Hematopoietic multipotent progenitor cell treated with erythropoietin and hydrocortisone succinate and interleukin-3 and kit ligand, for 6 days (in vitro differentiated cells): ENCODE results near the gene NAP1L4.
A peak's percentile ranks its signal among the peaks of the same experiment; 100 is the strongest.

Experiments used
- DNase-seq: peaks from one replicate; pipeline ENCODE4 v3.0.0-alpha.2; 2015

The NAP1L4 gene, protein sequence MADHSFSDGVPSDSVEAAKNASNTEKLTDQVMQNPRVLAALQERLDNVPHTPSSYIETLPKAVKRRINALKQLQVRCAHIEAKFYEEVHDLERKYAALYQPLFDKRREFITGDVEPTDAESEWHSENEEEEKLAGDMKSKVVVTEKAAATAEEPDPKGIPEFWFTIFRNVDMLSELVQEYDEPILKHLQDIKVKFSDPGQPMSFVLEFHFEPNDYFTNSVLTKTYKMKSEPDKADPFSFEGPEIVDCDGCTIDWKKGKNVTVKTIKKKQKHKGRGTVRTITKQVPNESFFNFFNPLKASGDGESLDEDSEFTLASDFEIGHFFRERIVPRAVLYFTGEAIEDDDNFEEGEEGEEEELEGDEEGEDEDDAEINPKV

DNA sequence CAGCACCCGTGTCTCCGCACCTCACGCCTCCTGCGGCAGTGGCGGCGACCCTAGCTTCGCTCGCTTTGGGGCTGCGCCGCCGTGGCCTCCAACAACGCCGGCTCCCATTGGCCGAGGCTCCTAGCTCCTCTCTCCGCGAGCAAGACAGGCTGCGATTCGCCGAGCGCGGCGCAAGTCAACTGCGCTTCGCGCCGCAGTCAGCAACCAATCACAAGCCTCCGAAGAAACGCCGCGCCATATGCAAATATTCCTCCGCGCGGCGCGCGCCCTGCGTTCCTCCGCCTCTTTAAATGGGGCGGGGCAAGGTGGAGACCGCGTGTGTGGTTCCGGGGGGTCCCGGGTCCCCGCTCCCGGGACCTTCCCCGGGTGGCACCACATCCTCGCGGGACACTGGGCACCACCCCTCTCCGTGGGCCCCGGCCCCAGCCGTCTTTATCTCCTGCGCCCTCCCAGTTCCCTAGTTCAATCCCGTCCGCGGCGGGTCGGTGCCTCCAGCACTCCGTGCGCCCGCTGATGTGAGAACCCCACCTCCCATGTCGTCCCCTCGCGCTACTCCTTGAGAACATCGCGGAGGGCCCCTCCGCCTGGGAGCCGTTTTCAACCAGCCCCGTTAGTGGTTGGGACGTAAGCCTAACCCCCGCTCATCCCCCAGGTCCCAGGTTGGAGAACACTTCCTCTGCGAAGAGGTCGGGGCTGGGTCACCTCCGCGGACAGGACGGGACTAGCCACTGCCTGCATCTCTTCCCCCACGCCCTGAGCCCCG is at the start of gene NAP1L4:
NAP1L4 (minus strand) TSS at position 96 of the 763 bp plus-strand sequence. CDS start 13,109 bp downstream, outside the sequence.
- peak; percentile 99 for DNase-seq

GRCh38 chr11:3040881-3041280 is 48.8 kb upstream of the NAP1L4 start:
- no peak for DNase-seq

- DNase-seq: no peak
Measured at GRCh38 chr11:3037945-3038271, 45.8 kb upstream of the NAP1L4 start.

- DNase-seq: peak; percentile 89
Measured at GRCh38 chr11:3037040-3037944, 45.2 kb upstream of the NAP1L4 start.

DNA sequence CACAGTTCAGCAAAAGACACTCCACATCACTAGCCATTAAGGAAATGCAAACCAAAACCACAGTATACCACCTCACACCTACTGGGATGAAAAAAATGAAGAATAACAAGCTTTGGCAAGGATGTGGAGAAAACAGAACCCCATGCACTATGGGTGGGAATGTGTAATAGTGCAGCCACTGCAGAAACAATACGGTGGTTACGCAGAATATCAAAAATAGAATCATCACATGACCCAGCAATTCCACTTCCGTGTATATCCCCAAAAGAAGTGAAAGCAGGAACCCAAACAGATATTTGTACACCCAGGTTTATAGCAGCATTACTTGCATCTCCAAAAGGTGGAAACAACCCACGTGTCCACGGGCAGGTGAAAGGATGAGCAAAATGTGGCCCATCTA is 44.3 kb upstream of the NAP1L4 start:
- DNase-seq: no peak

- DNase-seq: no peak
Measured at GRCh38 chr11:3035333-3035732, 43.2 kb upstream of the NAP1L4 start.

DNA sequence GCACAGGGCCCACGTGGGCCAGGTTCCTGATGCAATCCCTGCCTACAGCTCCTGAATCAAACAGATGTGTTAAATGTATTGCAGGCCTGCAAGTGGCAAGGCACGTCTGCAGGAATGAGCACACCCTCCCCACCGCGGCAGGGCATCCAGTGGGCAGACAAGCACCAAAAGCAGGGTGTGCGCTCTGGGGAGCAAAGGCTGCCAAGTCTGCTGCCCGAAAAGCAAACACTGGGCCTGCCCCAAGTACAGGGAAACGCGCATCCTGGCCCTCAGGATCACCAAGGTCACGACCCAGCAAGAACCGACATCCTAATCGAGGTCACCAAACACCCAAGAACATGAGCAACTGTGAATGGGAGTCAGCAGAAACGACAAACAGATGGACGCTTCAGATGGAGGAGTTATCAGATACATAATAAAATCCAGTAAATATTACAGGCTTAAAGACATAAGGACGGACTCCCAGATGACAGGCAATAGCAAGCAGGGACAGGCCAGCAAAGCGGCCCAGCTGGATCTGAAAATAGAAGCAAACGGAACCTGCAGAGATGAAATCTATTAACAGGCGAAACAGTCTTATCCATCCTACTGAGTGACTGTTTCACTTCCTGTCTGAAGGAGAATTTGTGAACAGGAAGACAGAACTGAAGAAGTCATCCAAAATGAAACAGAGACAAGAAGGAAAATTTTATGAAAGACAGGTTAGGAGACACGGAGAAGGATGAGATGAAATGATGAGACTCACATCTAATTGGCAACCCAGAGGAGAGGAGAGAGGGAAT is 38.4 kb upstream of the NAP1L4 start:
- no peak for DNase-seq

- no peak for DNase-seq
Measured at GRCh38 chr11:3028813-3029212, 36.7 kb upstream of the NAP1L4 start.

GRCh38 chr11:3026803-3027202 is 34.7 kb upstream of the NAP1L4 start:
- DNase-seq: no peak

GRCh38 chr11:3022982-3023381 is 30.9 kb upstream of the NAP1L4 start:
- no peak for DNase-seq

GRCh38 chr11:3022300-3022967 is 30.3 kb upstream of the NAP1L4 start:
- DNase-seq: peak; percentile 15

DNA sequence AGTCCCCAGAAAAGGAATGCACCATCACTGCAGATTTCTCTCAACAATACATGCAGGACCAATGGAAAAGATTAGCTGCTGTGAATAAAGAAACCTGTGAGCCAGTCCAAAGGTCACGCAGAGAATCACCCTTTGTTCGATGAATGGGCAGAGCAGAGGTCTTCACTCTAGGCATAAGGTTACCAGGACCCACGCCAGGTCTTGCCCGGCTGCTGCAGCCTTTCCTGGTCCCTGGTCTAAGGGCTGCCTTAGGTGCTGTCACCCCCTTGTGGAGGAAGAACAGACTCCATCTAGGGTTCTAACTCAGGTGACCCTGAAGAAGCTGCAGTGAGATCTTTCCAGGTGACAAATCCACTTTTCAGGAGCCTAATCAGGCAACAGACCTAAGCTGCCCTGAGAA is 29.0 kb upstream of the NAP1L4 start:
- peak; percentile 61 for DNase-seq

DNA sequence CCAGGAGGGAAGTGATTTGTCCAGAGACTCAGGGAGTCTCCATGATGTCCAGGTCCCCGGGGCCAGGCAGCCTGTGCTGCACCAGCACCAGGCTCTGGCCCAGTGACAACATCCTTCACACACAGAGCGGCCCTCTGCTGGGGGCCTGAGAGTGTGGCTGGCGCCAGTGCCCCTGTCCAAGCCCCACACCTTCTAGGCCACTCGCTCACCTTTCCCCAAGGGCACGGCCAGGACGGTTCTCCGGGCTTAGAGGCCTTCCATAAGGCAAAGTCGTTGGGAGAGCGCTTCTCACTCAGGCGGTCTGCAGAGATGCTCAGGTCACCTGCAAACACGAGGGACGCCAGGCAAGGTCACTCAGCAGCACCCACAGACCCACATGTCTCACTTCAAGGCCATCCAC is 27.9 kb upstream of the NAP1L4 start:
- no peak for DNase-seq

- no peak for DNase-seq
Measured at GRCh38 chr11:3018596-3018995, 26.5 kb upstream of the NAP1L4 start.

DNA sequence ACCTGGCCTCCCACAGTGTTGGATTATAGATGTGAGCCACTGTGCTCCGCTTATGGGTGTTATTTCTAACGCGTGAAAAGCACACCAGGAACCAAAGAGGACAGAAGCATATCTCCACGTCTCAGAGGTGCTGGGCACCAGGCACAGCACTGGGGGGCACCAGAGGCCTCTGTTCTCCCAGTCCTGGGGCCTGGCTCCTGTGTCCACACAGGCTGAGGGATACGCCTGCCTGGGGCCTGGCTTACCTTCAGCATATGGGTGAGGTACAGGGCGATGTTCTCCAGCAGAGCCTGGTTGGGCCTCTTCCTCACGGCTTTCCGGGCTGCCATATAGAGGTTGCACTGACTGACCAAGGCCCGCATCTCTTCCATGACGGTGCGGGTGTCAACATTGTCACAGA is 24.7 kb upstream of the NAP1L4 start:
- DNase-seq: peak; percentile 23

DNA sequence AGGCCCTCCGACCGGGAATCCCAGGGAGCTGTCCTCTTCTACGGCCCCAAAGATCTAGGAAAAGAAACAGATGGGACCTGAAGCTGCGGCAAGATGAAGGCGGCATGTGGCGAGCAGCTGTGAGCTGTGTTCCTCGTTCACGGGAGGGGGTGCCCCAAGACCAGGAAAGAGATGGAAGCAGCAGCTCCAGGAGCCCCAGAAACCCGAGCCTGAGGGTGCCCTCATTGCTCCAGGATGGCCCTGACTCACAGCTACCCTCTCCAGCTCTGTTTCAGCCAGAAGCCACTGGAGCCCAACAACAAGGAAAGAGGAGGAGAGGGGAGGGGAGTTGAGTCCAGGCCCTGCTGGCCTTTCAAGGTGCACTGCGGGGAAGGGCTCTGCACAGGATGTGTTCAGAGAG is 23.7 kb upstream of the NAP1L4 start:
- DNase-seq: no peak

- no peak for DNase-seq
Measured at GRCh38 chr11:3014943-3015342, 22.8 kb upstream of the NAP1L4 start.

DNA sequence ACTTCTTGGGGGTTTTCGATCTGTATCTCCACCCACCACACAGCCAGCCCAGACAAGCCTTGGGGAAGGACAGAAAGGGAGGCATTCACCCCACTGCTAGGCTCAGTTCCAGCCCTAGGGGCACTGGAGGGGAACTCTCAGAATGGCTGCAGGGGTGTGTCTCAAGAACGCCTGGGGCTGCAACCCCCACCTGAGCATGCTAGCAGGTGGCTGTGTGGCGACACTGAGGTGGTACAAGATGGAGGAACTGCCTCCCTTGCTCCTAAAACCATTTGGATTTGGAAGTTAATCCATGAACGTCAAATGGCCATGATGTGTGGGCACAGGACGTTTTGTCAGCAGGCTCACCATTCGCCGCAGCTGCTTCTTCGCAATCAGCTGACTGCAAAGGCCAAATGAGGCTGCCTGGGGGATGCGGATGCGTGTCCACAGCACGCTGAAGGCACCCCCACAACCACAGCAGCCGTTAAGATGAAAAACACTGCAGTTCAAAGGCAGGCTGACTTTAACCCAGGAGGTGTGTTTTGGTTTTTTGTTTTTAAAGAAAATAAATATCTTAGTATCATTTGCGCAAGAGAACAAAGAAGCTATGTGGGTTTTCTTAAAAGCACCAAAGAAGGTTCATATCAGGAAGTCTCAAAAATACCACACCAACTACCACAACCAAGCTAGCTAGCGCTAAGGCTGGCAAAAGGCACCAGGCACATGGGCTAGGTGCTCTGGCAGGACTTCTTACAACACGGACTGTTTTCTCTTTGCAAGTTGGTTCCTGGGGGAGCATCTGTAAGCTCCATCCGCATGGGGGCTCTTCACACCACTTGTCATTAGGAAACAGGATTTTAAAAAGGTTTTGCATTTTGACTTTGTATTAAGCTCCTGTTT is 22.2 kb upstream of the NAP1L4 start:
- no peak for DNase-seq

- DNase-seq: no peak
Measured at GRCh38 chr11:3011891-3012885, 20.1 kb upstream of the NAP1L4 start.
